BE2C (cell line): ENCODE measurements around the gene CACNA1A.

ENCODE experiments used
- DNase-seq: peaks from one replicate; pipeline ENCODE4 v3.0.0-alpha.2; 2020
- H3K27me3 ChIP-seq: fragments of 250-450 bp; sonication (Bioruptor Pico); 2 replicates; pipeline ENCODE4 v1.5.1; 2020; ENCODE audit warnings: mild to moderate bottlenecking
- H3K36me3 ChIP-seq: fragments of 250-450 bp; sonication (Bioruptor Pico); 2 replicates; pipeline ENCODE4 v1.5.1; 2020; ENCODE audit warnings: mild to moderate bottlenecking
- H3K4me1 ChIP-seq: fragments of 250-450 bp; sonication (Bioruptor Pico); 2 replicates; pipeline ENCODE4 v1.5.1; 2020
- H3K4me3 ChIP-seq: 2 replicates; pipeline ENCODE4 v1.5.1; 2011; ENCODE audit warnings: low read depth, low read length
- H3K9me3 ChIP-seq: fragments of 250-450 bp; sonication (Bioruptor Pico); 2 replicates; pipeline ENCODE4 v1.5.1; 2020
- CTCF ChIP-seq: IDR thresholded peaks from 2 replicates; pipeline ENCODE4 v1.5.1; 2012; ENCODE audit warnings: mild to moderate bottlenecking, low read depth, low read length

CACNA1A gene

GRCh38 chr19:13350759-13351158 is 155.5 kb downstream of the CACNA1A start:
- peaks cover 2% of the 10 kb centered on the region; the same call in 1 of the 2 replicates for H3K9me3 ChIP-seq
- H3K4me3 ChIP-seq = no peak overlapping the region
- H3K36me3 ChIP-seq = no peaks in the 10 kb centered on the region
- no peak for TF ChIP-seq CTCF
- no peak for DNase-seq
- peaks cover 11% of the 10 kb centered on the region; the same call in 1 of the 2 replicates for H3K27me3 ChIP-seq
- H3K4me1 ChIP-seq = no peaks in the 10 kb centered on the region

DNA sequence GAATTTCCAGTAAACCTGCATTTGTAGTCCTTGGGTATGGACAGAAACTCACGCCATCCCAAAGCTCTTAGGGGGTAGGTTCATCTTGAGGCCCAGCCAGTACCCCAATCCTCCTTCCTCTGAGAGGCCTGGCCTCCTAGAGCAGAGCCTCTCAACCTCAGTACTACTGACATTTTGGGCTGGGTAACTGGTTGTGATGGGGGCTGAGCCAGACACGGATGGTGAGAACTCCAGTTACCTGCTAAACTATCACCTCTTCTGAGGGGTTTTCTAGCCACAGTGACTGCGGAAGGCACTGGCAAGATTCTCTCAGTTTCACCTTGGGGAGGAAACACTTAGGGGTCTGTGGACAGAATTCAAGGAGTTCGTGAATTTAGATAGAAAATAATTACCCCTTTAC is 156.2 kb downstream of the CACNA1A start:
- H3K9me3 ChIP-seq = peaks cover 2% of the 10 kb centered on the region; the same call in 1 of the 2 replicates
- H3K4me1 ChIP-seq = no peaks in the 10 kb centered on the region
- peaks cover 6% of the 10 kb centered on the region; the same call in 1 of the 2 replicates for H3K27me3 ChIP-seq
- no peak overlapping the region for H3K4me3 ChIP-seq
- no peaks in the 10 kb centered on the region for H3K36me3 ChIP-seq
- TF ChIP-seq CTCF = no peak
- DNase-seq = no peak

GRCh38 chr19:13347367-13347766 is 158.9 kb downstream of the CACNA1A start:
- no peak overlapping the region for H3K4me3 ChIP-seq
- H3K27me3 ChIP-seq = no peaks in the 10 kb centered on the region
- no peaks in the 10 kb centered on the region for H3K4me1 ChIP-seq
- DNase-seq = no peak
- TF ChIP-seq CTCF = no peak
- H3K9me3 ChIP-seq = peaks cover 2% of the 10 kb centered on the region; the same call in 1 of the 2 replicates
- no peaks in the 10 kb centered on the region for H3K36me3 ChIP-seq

GRCh38 chr19:13343514-13343913 is 162.8 kb downstream of the CACNA1A start:
- Histone ChIP-seq H3K36me3 (no peaks in the 10 kb centered on the region), H3K27me3 (no peaks in the 10 kb centered on the region; the same call in 1 of the 2 replicates), H3K9me3 (no peaks in the 10 kb centered on the region), H3K4me1 (no peaks in the 10 kb centered on the region), H3K4me3 (no peak overlapping the region)
- no peak for DNase-seq
- no peak for TF ChIP-seq CTCF

DNA sequence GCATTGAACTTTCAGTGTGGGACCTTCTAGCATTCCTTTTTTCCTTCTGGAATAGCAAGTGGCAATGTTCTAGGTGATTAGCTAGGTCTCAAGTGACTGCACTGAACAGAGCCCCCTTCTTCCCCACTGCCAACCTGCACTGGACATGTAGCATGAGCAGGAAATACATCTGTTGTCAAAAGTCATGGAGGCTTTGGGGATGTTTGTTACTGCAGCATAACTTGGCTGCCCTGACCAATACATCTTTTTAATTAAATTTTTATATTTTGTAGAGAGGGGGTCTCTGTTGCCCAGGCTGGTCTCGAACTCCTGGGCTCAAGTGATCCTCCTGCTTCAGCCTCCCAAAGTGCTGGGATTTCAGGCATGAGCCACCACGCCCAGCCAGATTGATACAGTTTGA is 163.6 kb downstream of the CACNA1A start:
- H3K36me3 ChIP-seq = no peaks in the 10 kb centered on the region
- H3K27me3 ChIP-seq = no peaks in the 10 kb centered on the region; the same call in 1 of the 2 replicates
- no peak overlapping the region for H3K4me3 ChIP-seq
- no peaks in the 10 kb centered on the region for H3K4me1 ChIP-seq
- DNase-seq = no peak
- no peak for TF ChIP-seq CTCF
- no peaks in the 10 kb centered on the region for H3K9me3 ChIP-seq

DNA sequence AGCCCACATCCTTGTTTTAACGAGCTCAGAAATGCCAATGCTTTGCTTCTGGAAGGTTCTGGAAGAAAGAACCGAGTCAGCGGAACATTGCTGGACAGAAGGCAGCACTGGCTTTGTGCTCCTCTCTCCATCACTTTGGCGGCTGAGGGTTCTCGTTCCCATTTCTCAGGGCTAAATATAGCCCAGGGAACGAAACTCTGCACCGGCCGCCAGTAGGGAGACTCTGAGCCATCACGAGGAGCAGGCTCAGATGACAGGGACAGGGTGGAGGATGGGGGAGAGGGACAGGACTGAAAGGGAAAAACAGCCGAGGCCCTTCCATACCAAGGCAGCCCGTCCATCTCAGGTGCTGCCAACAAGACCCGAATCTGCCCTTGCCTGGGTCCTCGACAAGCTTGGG is 166.4 kb downstream of the CACNA1A start:
- Histone ChIP-seq H3K27me3 (no peaks in the 10 kb centered on the region; the same call in 1 of the 2 replicates), H3K9me3 (peaks cover 5% of the 10 kb centered on the region; the same call in 1 of the 2 replicates), H3K4me1 (no peaks in the 10 kb centered on the region), H3K36me3 (no peaks in the 10 kb centered on the region), H3K4me3 (no peak overlapping the region)
- no peak for TF ChIP-seq CTCF
- no peak for DNase-seq
